GM12801 (cell line): Measurements from ENCODE around the gene P2RY11.

Experiments
- TF ChIP-seq, protein P1 (sequence below): IDR thresholded peaks from one replicate; pipeline ENCODE4 v1.5.1; 2011; ENCODE audit warnings: control low read depth; ENCODE audit not compliant: insufficient read length; ENCODE audit errors: extremely low read depth

The P2RY11 gene

GRCh38 chr19:10095948-10096614 lies 15.4 kb upstream of the P2RY11 start:
- TF ChIP-seq, protein P1, sequence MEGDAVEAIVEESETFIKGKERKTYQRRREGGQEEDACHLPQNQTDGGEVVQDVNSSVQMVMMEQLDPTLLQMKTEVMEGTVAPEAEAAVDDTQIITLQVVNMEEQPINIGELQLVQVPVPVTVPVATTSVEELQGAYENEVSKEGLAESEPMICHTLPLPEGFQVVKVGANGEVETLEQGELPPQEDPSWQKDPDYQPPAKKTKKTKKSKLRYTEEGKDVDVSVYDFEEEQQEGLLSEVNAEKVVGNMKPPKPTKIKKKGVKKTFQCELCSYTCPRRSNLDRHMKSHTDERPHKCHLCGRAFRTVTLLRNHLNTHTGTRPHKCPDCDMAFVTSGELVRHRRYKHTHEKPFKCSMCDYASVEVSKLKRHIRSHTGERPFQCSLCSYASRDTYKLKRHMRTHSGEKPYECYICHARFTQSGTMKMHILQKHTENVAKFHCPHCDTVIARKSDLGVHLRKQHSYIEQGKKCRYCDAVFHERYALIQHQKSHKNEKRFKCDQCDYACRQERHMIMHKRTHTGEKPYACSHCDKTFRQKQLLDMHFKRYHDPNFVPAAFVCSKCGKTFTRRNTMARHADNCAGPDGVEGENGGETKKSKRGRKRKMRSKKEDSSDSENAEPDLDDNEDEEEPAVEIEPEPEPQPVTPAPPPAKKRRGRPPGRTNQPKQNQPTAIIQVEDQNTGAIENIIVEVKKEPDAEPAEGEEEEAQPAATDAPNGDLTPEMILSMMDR, result no peak

GRCh38 chr19:10096615-10096963 lies 14.9 kb upstream of the P2RY11 start:
- TF ChIP-seq, protein P1, result no peak

DNA sequence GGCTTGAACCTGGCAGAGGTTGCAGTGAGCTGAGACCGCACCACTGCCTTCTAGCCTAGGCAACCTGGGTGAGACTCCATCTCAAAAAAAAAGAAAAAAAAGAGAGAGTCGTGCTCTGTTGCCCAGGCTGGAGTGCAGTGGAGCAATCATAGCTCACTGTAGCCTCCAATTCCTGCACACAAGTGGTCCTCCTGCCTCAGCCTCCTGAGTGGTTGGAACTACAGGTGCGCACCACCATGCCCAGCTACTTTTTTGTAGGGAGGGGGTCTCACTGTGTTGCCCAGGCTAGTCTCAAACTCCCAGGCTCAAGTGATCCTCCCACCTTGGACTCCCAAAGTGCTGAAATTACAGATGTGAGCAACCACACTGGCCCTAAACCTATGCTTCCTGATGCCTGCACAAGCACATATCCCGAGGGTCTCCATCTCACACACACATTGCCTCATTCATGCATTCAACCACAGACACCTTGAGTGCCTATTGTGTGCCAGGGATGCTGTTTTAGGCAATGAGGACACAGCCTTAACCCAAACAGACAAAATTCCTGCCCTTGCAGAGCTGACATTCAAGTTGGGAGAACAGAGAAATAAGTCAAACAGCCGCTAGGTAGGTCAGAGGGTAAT lies 11.2 kb upstream of the P2RY11 start:
- TF ChIP-seq, protein P1, result no peak

GRCh38 chr19:10102787-10103236 lies 8.7 kb upstream of the P2RY11 start:
- TF ChIP-seq, protein P1, result no peak

DNA sequence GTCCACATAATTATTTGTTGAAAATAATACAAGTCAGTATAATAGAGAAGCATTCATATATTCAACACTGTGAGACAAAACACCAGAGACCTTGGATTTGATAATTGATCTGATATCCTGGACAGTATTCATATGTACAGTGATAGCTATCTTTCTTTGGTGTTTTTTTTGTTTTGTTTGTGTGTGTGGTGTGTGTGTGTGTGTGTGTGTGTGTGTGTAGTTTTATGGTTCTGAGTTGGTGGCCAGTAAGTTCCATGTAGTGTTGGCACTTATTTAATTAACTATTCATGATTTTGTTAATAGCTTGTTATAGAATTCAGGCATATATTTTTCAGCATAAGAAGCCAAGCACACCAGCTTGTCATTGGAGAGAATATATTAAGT lies 7.4 kb upstream of the P2RY11 start:
- TF ChIP-seq, protein P1, result no peak

DNA sequence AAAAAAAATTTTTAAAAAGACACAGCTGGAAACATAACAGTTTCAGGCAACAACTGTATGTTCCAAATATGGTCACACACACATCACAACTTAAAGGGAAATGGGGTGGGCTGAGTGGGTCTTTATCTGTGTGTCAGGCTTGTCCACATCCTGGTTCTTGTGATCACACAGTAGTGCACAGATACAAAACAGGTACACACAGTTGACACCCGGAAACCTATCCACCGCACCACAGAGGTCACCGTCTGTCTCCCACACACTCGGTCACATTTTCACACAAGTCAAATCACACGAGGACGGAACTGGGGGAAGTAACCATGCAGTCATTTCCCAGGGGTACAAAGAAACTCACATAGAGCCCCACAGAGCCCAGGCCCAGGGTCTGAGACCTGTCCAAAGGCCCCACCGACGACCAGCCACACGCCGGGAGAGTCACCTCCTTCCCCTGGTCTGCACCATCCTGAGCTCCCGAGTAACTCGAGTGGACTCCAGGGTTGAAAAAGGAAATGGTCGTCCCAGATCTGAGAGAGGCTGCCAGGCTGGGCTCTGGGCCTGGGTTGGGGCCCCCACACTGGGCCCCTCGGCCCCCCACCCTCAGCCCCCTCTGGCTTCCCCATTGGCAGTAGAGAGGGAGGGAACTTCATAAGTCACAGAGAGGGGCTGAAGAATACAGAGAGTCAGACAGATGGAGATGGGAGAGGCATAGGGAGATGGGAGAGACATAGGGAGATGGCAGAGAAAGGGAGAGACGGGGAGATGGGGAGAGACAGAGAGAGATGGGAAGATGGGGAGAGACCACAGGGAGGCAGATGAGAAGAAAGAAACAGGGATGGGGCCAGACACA lies 6.6 kb upstream of the P2RY11 start:
- TF ChIP-seq, protein P1, result no peak

- TF ChIP-seq, protein P1, result no peak
These were observed 5.9 kb upstream of the P2RY11 start for GRCh38 chr19:10105509-10106099.
